H54 (cell line): ENCODE measurements around the gene GRIK2.

Experiments used
- DNase-seq: peaks from one replicate; pipeline ENCODE4 v3.0.0; 2011; ENCODE audit warnings: low spot score, mixed read lengths; ENCODE audit not compliant: insufficient read length
- FAIRE-seq: peaks from 3 replicates; lab custom pipeline; 2011; peaks lifted over from hg19 to GRCh38; lab: Jason Lieb, UNC
- POLR2A ChIP-seq: IDR thresholded peaks from 2 replicates; pipeline ENCODE4 v1.6.1; 2011; ENCODE audit warnings: low read depth, mild to moderate bottlenecking, low read length

Gene GRIK2

DNA sequence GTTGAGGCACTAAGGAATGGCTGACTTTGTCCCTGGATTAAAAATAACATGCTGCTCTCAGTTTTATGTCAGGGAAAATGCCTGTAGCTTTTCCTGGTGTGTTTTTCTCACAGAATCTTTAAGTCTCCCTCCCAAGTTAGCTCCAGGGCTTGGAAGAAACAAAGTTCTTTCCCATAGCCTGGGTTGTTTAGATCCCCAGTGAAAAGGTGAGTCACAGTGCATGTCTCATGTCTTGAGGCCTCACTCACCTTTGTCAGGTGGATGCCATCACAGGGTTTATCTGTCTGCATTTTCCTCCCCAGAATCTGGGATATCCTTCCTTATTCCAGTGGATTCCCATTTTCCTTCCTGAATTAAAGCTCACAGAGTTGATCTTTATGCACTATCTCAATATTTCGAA, 722.4 kb downstream of the GRIK2 start:
- no peak for DNase-seq
- FAIRE-seq, result no peak
- TF ChIP-seq POLR2A, result no peak

DNA sequence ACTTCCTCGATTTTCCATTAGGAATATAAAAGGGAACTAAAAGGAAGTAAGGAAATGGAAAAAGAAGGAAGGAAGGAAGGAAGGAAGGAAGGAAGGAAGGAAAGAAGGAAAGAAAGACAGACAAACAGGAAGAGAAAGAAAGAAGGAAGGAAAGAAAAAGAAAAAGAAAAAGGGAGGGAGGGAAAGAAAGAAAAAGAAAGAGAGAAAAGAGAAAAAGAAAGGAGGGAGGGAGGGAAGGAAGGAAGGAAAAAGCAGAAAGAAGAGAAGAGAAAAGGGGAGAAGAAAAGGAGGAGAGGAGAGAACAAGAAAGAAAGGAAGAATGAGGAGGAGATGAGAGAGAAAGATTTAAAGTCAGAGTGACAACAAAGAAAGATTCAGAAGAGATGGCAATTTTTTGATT, 724.5 kb downstream of the GRIK2 start:
- TF ChIP-seq POLR2A, result no peak
- no peak for DNase-seq
- FAIRE-seq, result no peak
